Activated T-helper 1 cell treated with anti-CD3 and anti-CD28 coated beads, Interleukin-12 subunit alpha, Interleukin-12 subunit beta, Interleukin-2, Interleukin-4 antibody, amounts not matched to agents 30 ng/mL and 10 ng/mL and 1 ng/mL, durations not matched to agents 14 hours and 24 hours and 36 hours (primary cell): ENCODE results near the gene PLD3. TPM values are rescaled to one million over a fixed set of nuclear protein-coding genes. Genes with fewer than 3 reads are reported as not detected.
"Not testable (repeated sequence)": the region's sequence is repeated elsewhere in the genome, so short reads cannot be mapped to it uniquely, and the experiment has no call there.

Experiments
- DNase-seq: peaks from one replicate; pipeline ENCODE4 v3.0.0; 2021; ENCODE audit warnings: low spot score
- H3K27ac Mint-ChIP-seq: one replicate; pipeline ENCODE4 v1.8.0; 2021; ENCODE audit warnings: mild to moderate bottlenecking, mixed read lengths
- H3K27me3 Mint-ChIP-seq: one replicate; pipeline ENCODE4 v1.8.0; 2022; ENCODE audit warnings: mild to moderate bottlenecking, moderate library complexity, mixed read lengths; ENCODE audit not compliant: insufficient read depth
- H3K36me3 Mint-ChIP-seq: one replicate; pipeline ENCODE4 v1.8.0; 2021; ENCODE audit warnings: low read depth, mixed read lengths
- H3K4me1 Mint-ChIP-seq: one replicate; pipeline ENCODE4 v1.8.0; 2021; ENCODE audit warnings: low read depth, mixed read lengths
- H3K4me3 Mint-ChIP-seq: one replicate; pipeline ENCODE4 v1.8.0; 2021; ENCODE audit warnings: mild to moderate bottlenecking, moderate library complexity, mixed read lengths
- H3K9me3 Mint-ChIP-seq: one replicate; pipeline ENCODE4 v1.8.0; 2021; ENCODE audit warnings: mixed read lengths
- intact Hi-C: fragments of 100-400 bp; cut with micrococcal nuclease; formaldehyde crosslinking; loops from one replicate; pipeline ENCODE4 v1.15.1; 2024
- total RNA-seq: library from RNA; stranded (reverse); gene quantifications from 2 replicates; pipeline ENCODE4 v1.2.3, GENCODE V29; 2022

The PLD3 gene
- total RNA-seq, 1 donor from 2014 or later: 45.3 TPM

- no peaks in the 10 kb centered on the region for H3K27me3 Mint-ChIP-seq
- intact Hi-C loops: no loop called here
- no peak for DNase-seq
- no peak overlapping the region for H3K27ac Mint-ChIP-seq
- H3K36me3 Mint-ChIP-seq: peaks cover 4% of the 10 kb centered on the region
- no peaks in the 10 kb centered on the region for H3K9me3 Mint-ChIP-seq
- no peak overlapping the region for H3K4me3 Mint-ChIP-seq
- H3K4me1 Mint-ChIP-seq: peaks cover 22% of the 10 kb centered on the region
Observed at GRCh38 chr19:40360020-40360707, 11.7 kb downstream of the PLD3 start.

DNA sequence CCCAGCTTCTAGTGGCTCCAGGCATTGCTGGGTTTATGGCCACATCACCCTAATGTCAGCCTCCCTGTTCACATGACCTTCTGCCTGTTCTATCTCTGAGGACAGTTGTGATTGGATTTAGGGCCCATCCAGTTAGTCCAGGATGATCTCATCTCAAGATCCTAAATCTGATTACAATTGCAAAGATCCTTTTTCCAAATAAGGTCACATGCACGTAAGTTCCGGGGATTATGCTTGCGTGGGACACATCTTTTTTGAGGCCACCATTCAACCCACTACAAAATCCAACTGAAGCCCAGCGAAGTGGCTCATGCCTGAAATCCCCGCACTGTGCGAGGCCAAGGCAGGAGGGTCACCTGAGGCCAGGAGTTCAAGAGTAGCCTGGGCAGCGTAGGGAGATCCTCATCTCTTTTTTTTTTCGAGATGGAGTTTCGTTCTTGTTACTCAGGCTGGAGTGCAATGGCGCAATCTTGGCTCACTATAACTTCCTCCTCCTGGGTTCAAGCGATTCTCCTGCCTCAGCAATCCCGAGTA lies 12.3 kb downstream of the PLD3 start:
- no peak for DNase-seq
- H3K27ac Mint-ChIP-seq: no peak overlapping the region
- no peaks in the 10 kb centered on the region for H3K27me3 Mint-ChIP-seq
- peaks cover 4% of the 10 kb centered on the region for H3K36me3 Mint-ChIP-seq
- peaks cover 24% of the 10 kb centered on the region for H3K4me1 Mint-ChIP-seq
- H3K4me3 Mint-ChIP-seq: no peak overlapping the region
- no peaks in the 10 kb centered on the region for H3K9me3 Mint-ChIP-seq
- intact Hi-C loops: no loop called here

GRCh38 chr19:40362160-40362559 lies 13.7 kb downstream of the PLD3 start:
- intact Hi-C loops: no loop called here
- DNase-seq: no peak
- Mint-ChIP-seq H3K36me3 (peaks cover 6% of the 10 kb centered on the region), H3K27ac (no peak overlapping the region), H3K4me1 (peaks cover 19% of the 10 kb centered on the region), H3K4me3 (no peak overlapping the region), H3K9me3 (no peaks in the 10 kb centered on the region), H3K27me3 (no peaks in the 10 kb centered on the region)

DNA sequence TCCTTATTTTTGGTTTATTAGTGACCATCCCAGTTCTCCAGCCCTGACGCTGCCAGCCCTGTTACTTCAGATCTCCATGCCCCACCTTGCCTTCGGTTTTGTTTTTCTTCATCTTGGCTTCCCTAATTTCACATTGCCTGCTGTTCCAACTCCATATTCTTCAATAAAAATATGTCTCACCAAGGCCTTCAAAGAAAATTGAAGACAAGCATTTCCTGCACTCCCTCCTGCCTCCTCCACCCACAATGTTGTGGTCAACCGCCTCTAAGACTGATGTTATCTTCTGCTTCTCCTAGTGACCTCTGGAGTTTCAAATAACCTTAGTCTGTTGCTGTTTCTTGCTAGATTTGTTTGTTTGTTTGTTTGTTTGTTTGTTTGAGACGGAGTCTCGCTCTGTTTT lies 14.6 kb downstream of the PLD3 start:
- Mint-ChIP-seq H3K4me3 (no peak overlapping the region), H3K9me3 (no peaks in the 10 kb centered on the region), H3K4me1 (peaks cover 14% of the 10 kb centered on the region), H3K27me3 (no peaks in the 10 kb centered on the region), H3K27ac (no peak overlapping the region), H3K36me3 (peaks cover 6% of the 10 kb centered on the region)
- intact Hi-C loops: no loop called here
- no peak for DNase-seq

- H3K27ac Mint-ChIP-seq: peak overlapping the region; percentile 53
- peak overlapping the region; percentile 31 for H3K4me3 Mint-ChIP-seq
- peaks cover 6% of the 10 kb centered on the region for H3K36me3 Mint-ChIP-seq
- H3K27me3 Mint-ChIP-seq: no peaks in the 10 kb centered on the region
- no peaks in the 10 kb centered on the region for H3K9me3 Mint-ChIP-seq
- DNase-seq: no peak
- H3K4me1 Mint-ChIP-seq: peaks cover 14% of the 10 kb centered on the region
- intact Hi-C loops: no loop called here
Observed at GRCh38 chr19:40365010-40365409, 16.5 kb downstream of the PLD3 start.

DNA sequence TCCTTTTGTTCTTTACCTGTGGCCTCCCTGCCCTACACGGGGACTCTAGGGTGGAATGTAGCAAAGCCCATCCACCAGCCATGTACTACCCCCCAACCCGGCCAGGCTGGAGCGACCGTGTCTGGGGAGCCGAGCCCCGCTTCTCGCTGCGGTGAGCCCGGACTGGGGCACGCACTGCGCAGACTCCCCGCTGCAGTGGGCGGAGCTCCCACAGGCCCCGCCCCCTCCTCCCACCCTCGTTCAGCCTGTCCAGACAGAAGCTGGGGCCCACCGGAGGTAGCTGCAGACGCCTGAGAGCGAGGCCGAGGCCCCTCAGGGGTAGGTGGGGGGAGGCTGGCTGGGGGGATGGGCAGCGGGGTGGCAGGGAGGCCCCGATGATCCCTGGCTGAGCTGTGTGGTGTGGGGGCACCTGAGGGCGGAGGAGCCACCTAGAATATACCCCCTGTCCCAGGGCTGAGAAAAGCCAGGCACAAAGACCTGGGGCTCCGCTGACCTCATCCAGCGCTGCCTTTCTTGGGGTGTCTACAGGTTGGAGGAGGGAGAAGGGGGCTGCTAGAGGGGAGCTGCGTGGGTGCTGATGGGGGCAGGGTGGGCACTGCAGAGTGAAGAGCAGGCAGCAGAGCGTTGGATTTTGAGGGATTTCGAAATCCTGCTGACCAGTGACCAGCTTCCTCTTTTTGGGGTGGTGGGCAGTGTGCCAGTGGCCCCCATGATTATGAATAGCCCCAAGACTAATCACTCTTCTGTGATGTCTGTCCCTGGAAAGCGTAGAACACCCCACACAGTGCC lies 17.3 kb downstream of the PLD3 start:
- no peak overlapping the region for H3K27ac Mint-ChIP-seq
- intact Hi-C loops: no loop called here
- no peaks in the 10 kb centered on the region for H3K27me3 Mint-ChIP-seq
- H3K36me3 Mint-ChIP-seq: peaks cover 8% of the 10 kb centered on the region
- peak overlapping the region; percentile 56 for H3K4me3 Mint-ChIP-seq
- no peak for DNase-seq
- peaks cover 14% of the 10 kb centered on the region for H3K4me1 Mint-ChIP-seq
- H3K9me3 Mint-ChIP-seq: no peaks in the 10 kb centered on the region

- H3K27me3 Mint-ChIP-seq: no peaks in the 10 kb centered on the region
- H3K27ac Mint-ChIP-seq: peak overlapping the region; percentile 67
- peaks cover 7% of the 10 kb centered on the region for H3K36me3 Mint-ChIP-seq
- no peak overlapping the region for H3K4me3 Mint-ChIP-seq
- no peaks in the 10 kb centered on the region for H3K9me3 Mint-ChIP-seq
- intact Hi-C loops: no loop called here
- no peak for DNase-seq
- H3K4me1 Mint-ChIP-seq: peaks cover 14% of the 10 kb centered on the region
Observed at GRCh38 chr19:40366697-40367561, 18.4 kb downstream of the PLD3 start.

DNA sequence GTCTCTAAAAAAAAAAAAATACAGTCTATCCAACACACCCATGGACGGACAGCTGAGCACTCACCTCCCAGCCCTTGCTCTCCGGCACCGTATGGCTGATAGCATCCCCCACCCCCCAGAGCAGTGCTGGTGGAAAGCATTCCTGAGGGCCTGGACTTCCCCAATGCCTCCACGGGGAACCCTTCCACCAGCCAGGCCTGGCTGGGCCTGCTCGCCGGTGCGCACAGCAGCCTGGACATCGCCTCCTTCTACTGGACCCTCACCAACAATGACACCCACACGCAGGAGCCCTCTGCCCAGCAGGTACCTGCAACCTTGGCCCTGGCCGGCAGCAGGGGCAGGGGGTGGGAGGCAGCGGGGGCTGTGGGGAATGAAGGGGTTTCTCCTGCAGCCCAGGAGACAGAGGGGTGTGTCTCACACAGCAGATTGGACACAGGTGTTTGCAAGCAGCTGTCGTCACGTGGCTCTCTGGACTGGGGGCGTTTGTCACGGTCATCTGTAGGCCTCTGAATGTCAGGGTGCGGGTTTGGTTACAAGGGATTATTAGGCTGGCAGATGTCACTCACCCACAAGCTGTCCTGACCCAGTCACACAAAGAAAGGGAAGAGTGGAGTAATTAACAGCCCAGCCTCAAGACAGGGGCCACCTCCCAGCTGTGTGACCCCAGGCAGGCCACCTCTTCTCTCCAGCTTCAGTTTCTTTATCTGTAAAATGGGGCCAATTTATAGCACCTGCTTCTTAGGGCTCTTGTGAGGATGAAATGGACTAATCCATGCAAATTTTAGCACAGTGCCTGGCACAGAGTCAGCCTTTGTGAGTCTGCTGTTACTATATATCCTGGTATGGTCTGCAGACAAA lies 19.3 kb downstream of the PLD3 start:
- Mint-ChIP-seq H3K27ac (no peak overlapping the region), H3K36me3 (peaks cover 7% of the 10 kb centered on the region), H3K4me3 (no peak overlapping the region), H3K4me1 (peaks cover 14% of the 10 kb centered on the region), H3K27me3 (no peaks in the 10 kb centered on the region), H3K9me3 (no peaks in the 10 kb centered on the region)
- intact Hi-C loops: no loop called here
- no peak for DNase-seq

- intact Hi-C loops: no loop called here
- Mint-ChIP-seq H3K27me3 (no peaks in the 10 kb centered on the region), H3K4me3 (no peak overlapping the region), H3K36me3 (peaks cover 10% of the 10 kb centered on the region), H3K9me3 (no peaks in the 10 kb centered on the region), H3K4me1 (peaks cover 14% of the 10 kb centered on the region), H3K27ac (no peak overlapping the region)
- DNase-seq: no peak
Observed at GRCh38 chr19:40369797-40370196, 21.3 kb downstream of the PLD3 start.

- not testable (repeated sequence) for H3K9me3 Mint-ChIP-seq, H3K4me3 Mint-ChIP-seq
Observed at GRCh38 chr19:40370253-40370652, 21.8 kb downstream of the PLD3 start.

GRCh38 chr19:40370997-40371801 lies 22.7 kb downstream of the PLD3 start:
- Mint-ChIP-seq H3K4me3 (no peak overlapping the region), H3K4me1 (peaks cover 11% of the 10 kb centered on the region), H3K36me3 (peaks cover 7% of the 10 kb centered on the region), H3K27ac (no peak overlapping the region), H3K9me3 (no peaks in the 10 kb centered on the region), H3K27me3 (no peaks in the 10 kb centered on the region)
- intact Hi-C loops: no loop called here
- no peak for DNase-seq

More at GRCh38 chr19:40370253-40370652, 21.8 kb downstream of the PLD3 start:
- intact Hi-C loops, H3K36me3 Mint-ChIP-seq, H3K27me3 Mint-ChIP-seq, DNase-seq, H3K27ac Mint-ChIP-seq: not testable (repeated sequence)
- peaks cover 14% of the 10 kb centered on the region for H3K4me1 Mint-ChIP-seq
